GM20431 (cell line): Measurements from ENCODE around the gene ARL14EP.

Experiments used
- in situ Hi-C: fragments of 300-500 bp; cut with MseI, MboI; formaldehyde crosslinking; loops from one replicate; pipeline ENCODE4 v1.15.0; 2020; ENCODE audit warnings: low sequenced_read_pairs; ENCODE audit not compliant: unreplicated experiment

ARL14EP gene

DNA sequence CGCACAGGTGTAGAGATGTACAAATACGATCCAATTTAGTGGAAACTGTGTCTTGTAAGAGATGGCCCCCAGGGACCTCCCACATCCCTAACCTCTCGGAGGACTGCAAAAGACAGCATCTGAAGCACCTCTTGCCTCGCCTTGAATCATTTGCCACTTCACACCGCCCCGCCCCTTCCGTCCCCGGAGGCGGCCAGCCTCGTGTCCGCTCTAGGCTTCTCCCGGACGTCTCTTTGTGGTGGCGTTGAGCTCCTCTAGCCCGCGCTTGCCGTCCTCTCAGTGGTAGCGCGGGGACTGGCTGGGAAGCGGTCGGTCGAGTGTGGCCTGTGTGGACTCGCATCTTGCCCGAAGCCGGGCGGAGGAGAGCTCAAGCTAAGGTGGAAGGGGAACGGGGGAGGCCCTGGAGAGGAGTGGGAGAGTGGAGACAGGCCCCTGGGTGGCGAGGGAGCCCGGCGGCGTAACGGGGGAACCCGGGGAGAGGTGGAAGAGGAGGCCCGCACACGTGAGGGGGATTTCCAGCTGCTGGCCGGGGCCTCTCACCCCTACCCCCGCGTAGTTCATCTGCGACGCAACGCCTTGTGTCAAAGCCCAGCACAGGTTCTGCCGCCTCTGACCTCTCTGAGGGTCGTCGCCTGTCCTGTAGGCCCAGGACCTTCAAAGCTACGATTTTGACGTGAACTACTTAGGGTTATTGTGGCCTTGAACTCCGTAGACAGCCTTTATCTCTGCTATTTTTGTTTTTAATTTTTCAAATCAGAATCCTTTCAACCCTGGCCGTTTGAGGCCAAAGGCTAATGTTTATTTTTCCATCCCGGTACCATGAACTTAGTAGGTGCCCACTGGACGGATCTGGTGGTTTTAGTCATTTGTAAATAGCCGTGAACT lies at the start of gene ARL14EP:
TSS of gene ARL14EP (plus strand) at position 279 of the 885 bp plus-strand sequence. CDS start 7,845 bp downstream, outside the sequence.
- in situ Hi-C loops, result no loop called here

DNA sequence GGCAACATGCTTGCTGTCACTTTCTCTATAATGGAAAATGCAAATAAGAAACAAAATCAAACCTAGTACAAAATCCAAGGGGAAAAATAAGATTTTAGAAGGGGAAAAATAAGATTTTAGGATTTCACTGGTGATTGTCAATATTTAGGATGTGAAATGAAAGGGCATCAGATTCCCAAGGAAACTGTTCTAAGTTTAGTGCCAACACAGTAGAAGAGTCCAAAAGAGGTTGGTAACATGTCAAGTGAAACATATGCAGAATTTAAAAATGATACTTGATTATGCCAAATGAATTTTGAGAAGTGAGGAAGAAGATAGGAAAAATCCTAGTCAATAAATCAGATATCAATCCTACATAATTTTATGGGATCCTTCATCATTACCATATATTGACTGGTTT lies 45.7 kb upstream of the ARL14EP start:
- in situ Hi-C loops, result no loop called here

DNA sequence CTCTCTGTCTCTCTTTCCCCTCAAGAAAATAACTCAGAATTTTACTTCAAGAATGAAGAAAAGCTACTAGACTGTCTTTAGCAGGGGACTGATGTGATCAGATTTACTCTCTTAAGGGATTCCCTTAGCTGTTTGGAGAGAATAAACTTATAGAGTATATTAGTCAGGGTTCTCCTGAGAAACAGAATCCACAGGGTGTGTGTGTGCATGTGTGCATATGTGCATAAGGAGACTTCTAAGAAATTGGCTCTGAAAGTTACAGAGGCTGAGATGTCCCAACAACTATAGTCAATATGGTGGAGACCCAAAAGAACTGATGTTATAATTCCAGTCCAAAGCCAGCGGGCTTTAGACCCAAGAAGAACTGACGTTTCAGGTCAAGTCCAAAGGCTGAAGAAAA lies 43.1 kb upstream of the ARL14EP start:
- in situ Hi-C loops, result no loop called here

DNA sequence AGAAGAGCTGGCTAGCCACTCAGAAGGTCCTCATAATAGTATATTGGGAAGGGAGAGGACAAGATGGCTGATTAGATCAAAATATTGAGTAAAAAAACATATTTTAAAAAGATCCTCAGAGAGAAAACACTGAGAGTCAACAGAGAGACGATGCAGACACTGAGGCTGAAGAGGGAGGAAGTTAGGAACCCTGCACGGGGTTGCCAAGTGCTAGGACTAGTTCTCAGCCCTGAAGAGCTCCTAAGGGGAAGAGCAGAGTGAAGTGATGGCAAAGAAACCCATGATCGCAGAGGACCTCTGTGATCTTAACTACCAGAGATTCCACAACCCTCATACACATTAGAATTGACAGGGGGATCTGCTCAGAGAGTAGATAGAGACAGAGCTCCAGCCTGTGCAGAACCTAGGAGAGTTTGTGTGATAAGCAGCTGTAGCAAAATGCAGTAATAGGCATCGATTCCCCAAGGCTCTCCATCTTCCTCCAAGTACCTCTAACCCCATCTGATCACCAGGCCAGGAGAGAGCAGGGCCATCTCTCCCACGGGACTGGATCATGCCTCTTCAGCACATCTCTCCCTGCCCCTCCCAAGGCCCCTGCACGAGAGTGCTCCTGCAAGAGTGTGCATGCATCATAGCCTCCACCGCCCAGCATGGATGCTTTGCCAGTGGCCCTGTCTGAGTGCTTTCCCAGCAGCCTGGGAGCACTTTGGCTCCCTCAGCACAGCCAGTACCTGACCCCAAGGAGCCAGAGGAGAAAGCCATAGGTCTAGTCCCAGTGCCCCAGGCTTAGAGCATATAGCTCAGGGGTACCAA lies 41.2 kb upstream of the ARL14EP start:
- in situ Hi-C loops, result no loop called here

DNA sequence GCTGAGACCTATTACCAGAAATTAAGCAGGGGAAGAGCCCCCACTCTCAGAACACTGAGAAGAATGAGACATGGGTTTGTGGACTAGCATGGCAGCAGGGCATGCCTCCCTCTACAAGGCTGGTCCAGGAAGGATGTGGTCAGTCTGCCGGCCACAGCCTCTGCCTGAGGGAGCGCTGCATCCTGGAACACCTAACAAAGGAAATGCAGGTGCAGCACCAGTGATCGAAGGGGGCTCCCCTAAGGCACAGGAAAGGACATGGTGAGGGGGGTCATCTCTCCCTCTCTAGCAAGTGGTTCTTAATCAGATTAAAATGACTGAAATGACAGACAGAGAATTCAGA lies 40.6 kb upstream of the ARL14EP start:
- in situ Hi-C loops, result no loop called here

DNA sequence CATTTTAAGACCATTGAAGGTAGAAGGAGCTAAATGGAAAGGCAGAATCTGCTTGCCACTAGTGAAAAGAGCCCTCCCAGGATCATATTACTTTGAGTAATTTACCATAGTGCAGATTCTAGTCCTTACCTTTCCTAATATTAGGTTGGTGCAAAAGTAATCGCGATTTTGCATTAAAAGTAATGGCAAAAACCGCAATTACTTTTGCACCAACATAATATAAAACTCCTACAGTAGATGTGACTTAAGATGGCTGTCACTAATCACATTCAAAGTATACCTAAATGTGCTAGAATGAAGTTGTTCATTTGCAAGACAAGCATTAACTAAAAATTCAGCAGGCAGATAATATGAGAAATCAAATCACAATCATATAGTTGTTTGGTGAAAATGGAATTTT lies 38.1 kb upstream of the ARL14EP start:
- in situ Hi-C loops, result no loop called here

DNA sequence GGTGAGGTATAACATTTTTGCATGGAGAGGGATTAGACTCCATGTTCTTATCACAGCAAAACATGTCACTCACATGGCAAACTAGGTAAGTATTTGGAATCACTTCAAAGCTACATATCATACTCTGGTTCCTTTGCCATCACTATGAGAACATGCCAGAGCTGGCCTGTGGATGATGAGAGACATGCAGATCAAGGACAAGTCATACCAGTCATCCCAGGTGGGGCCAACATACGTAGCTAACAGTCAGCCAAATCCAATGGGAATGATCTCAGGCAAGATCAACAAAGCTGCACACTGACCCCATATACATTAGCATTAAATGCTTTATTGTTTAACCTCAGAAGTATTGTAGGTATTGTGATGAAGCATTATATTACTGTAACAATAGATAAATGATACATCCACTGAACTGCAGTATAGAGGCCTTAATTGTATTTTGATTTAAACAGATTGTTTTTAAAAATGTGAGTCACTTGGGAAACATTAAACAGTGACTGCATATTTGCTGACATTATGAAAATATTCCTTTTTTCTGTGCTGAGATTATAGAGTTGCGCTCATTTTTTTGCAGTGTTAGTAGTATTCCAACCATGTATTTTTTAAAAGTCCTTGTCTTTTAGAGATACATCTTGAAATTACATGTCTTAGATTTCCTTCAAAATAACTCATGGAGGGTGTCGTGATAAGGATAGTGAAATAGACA lies 37.3 kb upstream of the ARL14EP start:
- in situ Hi-C loops, result no loop called here

DNA sequence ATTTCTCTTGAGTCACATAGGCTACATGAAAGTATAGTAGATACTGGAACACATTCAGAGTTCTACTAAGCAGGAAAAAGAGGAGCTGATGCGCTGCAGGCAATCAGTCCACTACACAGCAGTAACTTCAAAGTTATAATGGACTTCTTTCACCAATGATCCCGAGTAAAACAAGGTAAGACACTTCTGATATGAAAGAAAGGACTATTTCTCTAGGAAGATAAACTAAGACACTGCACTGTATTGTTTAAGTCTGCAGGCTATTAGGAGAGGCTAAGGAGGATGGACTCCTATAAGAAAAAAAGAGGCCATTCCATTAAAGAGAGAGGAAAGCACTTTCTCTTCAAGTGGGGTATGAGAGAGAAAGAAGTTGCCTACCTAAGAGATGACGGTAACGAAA lies 31.6 kb upstream of the ARL14EP start:
- in situ Hi-C loops, result no loop called here

DNA sequence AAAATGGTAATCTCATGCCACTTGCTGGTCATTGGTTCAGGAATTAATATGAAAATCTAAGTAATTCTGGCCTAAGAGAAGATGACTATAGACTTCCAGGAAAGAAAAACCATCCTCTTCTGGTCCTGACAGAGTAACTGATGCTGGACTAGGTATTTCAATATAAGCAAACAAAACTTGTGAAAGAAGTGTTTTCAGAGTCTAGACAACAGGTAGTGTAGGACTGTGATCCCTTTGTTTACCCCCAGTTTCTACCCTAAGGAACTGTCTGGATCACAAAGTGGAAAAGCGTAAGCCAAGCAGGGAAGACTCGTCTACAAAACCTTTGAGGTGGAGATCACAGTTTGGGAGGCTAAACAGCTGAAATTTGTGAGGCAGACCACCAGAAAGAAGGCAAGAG lies 30.4 kb upstream of the ARL14EP start:
- in situ Hi-C loops, result no loop called here

DNA sequence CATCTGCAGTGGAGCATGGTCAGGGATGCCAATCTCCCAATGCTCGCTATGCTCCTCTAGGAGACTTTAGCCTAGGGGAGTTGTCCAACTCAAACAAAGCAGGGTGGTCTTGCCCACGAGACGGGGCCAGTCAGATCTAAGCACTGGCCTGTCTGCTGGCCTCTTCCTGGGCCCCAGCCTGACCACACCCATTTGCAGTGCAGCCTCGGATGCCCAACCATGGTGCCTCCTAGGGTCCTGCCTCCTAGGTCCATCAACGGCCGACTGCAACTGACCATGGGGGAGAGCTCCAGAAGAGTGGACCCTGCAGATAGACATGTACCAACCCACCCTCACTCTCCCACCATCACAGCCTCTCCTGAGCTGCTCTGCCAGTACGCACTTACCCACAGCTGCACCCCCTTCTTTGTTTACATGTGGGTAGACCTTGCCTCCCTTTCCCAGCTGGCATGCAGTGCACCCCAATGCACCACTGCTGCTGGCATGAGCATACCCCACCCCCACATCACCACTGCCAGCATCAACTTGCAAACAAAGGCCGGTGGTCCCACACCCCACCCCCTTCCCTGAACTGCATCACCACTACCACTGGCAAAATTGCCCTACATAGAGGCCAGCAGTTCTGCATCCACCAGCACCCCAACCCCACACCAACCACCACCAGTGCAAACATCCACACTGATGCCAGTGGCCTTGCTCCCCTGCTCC lies 27.6 kb upstream of the ARL14EP start:
- in situ Hi-C loops, result no loop called here

DNA sequence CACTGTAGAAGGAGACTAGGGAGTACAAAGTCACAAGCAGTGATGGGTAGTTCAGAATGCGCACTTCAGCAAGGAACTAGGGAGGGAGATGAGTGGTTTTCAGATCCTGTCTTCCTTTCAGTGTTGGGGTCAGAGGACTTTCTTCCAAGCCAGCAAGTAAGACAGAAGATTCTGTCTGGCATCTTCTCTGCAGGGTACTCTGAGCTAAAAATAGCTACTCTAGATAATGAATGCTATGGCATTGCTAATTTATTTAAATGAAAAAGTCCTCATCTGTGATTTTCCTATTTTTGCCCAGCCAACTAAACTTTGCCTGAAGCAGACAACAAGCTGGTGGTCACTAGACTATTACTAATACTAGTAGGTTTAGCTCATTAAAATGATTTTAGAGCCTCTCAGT lies 18.3 kb upstream of the ARL14EP start:
- in situ Hi-C loops, result no loop called here

DNA sequence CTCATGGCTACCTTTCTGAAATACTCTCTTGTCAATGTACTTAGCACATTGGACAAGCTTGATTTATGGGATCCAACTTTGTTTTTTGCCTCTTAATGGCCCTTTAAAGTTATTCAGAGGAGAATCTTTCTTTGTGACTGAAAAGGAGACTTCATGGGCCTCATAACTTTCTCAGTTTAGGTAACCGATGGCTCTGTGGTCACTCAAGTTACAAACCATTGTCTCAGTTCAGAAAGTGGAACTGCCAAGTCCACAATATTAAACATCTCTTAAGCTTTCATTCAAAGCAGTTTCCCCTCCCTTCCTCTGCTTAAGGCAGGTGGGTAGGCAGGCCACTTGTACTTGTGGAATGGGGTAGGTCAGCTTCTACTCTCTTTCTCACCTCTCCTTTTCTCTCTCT lies 12.3 kb upstream of the ARL14EP start:
- in situ Hi-C loops, result no loop called here

DNA sequence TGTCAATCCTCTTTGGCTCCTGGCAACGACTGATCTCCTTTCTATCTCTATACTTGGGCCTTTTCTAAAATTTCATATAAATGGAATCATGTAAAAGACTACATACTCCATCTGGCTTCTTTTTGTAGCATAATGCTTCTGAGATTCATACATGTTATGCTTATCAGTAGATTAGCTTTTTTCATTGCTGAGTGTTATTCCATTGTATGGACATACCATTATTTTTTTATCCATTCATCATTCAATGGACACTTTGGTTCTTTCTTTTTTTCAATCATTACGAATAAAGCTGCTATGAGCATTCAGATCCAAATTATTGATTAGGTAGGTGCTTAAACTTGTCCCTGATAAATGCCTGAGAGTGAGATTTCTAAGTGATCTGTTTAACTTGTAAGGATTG lies 11.7 kb upstream of the ARL14EP start:
- in situ Hi-C loops, result no loop called here

DNA sequence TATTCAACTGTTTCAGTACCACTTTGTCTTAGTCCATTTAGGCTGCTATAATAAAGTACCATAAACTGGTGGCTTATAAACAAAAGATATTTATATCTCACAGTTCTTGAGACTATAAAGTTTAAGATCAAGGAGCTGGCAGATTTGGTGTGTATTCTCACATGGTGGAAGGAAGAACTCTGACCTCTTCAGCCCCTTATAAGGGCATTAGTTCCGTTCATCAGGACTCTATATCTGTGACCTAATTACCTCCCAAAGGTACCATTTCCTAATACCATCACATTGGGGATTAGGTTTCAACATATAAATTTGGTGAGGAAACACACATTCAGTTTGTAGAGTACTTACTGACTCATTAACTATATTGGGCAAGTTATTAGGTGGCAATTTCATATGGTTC lies 10.7 kb upstream of the ARL14EP start:
- in situ Hi-C loops, result no loop called here

DNA sequence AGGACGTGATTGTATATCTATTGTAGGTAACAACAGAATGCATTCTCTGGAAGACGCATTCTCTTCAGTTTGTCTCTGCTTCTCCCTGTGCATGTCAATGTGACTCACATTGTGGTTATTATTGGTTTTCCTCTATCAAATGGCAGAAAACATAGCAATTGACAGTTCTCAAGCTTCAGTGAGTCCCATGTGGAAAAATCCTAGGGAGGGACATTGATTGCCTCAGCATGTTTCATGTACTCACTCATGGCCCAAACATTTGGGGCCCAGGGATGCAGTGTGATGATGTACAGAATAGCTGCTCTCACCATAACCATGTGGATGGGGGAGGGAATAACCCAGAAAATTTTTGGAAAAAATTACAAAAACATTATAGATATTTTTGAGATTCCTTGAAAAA lies 9.3 kb upstream of the ARL14EP start:
- in situ Hi-C loops, result no loop called here

DNA sequence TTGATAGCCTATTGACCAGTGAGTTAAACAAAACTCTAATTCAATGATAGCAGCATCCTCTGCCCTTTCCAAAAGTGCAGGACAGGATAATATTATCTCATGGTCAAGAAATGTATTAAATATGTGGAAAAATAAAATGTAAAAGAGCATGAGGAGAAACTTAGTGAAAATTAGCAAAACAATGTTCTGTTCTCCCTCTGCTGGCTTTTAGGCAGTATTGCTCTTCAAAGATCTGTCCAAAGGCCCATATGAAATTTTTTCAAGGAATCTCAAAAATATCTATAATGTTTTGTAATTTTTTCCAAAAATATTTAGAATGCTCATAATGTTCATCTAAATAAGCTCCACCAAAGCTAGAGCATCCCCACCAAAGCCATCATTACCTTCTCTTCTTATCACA lies 8.3 kb upstream of the ARL14EP start:
- in situ Hi-C loops, result no loop called here

DNA sequence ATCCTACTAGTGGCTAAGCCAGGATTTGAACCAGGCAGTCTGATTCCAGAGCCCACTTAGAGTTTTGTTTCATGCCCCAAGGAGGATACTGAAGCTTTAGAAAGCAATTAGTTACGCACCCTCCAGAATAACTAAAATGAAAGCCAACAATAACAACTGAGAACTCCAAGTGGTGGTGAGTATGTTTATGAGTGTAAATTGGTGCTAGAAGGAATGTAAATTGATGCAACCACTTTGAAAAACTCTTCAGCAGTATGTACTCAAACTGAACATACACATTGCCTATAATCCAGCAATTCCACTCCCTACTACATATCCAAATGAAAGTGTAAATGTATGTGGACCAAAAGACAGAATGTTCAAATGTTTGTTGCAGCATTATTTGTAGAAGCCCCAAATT lies 6.7 kb upstream of the ARL14EP start:
- in situ Hi-C loops, result no loop called here

DNA sequence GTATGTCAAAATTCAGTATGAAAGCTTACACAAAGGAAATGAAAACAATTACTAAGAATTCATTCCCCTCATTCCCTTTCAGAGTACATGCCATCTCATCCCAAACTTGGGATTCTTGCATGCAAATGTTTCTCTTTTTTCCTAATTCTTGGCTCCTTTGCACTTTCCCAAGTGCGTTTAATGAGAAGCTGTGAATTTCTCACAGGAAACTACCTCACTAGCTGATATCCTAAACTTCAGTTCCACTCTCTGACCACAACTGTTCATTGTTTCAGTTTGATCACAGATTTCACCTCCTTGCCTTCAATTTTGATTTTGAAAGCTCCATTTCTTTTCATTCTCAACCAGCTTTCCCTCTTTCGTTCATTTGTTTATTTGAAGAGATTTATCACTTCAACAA lies 5.9 kb upstream of the ARL14EP start:
- in situ Hi-C loops, result no loop called here

DNA sequence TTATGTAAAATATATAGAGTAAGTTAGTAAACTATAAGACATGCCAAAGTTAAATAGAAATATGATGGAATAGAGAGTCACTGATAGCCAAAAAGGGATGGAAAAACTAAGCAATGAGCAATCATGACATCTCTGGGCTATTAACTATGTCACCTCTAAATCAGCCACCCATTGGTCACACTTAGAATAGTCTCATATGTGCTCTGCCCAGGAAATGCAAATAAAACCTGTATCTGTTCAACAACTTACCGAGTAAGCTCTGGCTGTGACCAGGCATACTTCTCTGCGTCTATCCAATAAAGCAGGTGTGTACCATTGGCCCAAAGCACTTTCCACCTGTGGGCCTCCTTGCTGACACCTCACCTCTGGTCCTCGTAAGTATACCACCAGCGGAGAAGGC lies 1.6 kb upstream of the ARL14EP start:
- in situ Hi-C loops, result no loop called here

DNA sequence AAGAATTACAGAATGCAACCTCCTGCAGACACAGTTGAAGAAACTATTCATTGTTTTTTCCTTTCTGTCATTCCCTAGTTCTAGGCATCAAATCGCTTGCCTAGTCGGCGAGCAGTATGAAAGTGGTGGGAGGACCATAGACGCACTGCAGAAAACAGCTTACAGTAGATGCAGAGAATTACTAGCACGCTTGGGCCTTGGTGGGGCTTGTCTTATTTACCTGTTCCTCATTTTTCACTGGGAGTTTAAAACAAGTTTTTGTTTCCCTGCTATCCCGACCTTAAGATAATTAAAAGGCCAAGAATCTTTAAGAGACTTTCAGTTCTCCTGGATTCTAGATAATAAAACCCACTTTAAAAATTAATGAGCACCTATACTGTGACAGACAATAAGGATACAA lies 713 bp upstream of the ARL14EP start:
- in situ Hi-C loops, result no loop called here
